IPS-18c (cell line): ENCODE measurements around the gene ASIC2.

ENCODE experiments used
- H3K4me3 ChIP-seq: 2 replicates; pipeline ENCODE4 v1.7.0; 2013; ENCODE audit warnings: low read depth, mild to moderate bottlenecking, low read length, moderate library complexity; ENCODE audit not compliant: insufficient read depth
- H3K9me3 ChIP-seq: one replicate; pipeline ENCODE4 v1.6.1; 2013; ENCODE audit warnings: mild to moderate bottlenecking, low read length, moderate library complexity; ENCODE audit not compliant: control insufficient read depth, insufficient read depth

Gene ASIC2

DNA sequence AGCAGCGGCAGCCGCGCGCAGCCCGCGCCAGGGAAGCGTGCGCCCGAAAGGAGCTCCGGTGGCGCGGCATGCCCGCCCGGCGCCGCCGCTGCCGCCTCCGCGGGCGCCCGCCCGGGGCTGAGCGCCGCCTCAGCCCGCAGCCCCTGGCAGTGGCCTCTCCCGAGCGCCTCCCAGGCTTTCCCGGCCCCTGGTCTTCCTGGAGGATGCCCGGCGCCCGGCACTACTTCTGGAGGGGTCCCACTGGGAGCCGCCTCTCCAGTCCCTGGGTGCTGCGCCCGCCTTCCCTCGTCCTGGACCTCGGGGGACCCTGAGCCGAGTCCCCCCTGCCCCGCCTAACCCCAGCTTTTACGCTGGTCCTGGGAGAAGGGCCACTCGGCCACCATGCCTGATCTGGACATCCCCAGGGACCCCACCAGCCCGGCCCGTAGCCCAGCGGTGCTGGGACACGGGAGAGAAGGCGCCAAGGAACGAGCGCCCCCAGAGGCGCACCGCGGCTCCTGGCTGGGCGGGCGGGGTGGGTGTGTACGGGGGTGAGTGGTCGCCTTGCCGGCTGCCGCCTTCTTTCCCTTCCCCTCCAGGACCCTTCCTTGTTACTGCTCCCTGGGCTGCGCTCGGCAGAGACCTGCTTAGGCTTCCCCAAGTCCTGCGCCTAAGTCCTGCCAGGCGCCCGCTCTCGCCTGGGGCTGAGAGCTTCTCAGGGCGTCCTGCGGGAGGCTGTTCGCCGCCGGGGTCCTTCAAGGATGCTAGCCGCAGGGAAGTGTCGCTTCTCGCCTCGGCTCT, 704 bp downstream of the ASIC2 start:
- Histone ChIP-seq H3K9me3 (no peaks in the 10 kb centered on the region), H3K4me3 (peak overlapping the region; percentile 63)

DNA sequence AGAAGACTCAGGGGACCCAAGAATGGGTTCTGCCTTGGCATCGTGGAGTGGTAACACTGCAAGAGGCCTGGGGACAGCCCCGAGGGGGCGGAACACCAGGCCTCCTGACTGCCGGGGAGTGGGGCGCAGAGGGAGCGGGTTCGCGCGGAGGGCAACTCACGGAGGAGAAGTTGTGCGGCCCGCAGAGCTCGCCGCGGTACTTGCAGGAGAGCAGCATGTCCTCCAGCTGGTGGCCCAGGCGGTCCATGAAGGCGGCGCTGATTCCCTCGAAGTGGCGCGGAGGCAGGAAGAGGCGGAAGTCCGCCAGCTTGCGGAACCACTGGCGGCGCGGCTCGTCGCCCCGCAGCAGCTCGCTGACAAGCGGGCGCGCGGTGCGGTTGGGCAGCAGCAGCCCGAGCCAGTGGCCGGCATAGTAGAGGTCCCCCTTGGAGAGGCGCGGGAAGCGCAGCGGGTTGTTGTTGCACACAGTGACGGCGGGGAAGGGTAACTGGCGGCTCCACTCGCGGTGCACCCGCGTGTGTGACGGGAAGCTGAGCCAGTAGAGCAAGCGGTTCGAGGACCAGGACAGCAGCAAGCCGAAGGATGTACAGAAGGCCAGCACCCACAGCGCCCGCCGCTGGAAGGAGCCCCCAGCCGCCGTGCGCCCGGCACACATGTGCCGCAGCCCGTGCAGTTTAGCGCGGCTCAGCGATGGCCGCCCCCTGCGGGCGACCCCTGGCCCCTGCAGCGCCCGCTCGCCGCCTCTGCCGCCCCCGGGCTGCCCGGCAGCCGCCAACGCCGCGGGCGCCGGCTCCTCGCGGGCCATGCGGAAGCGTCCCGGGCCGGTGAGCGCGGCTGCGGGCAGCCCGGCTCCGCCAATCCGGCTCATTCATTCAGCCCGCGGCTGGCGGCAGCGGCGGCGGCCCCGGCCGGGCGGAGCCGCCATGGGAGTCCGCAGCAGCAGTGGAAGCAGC, 1.6 kb downstream of the ASIC2 start:
- Histone ChIP-seq H3K9me3 (no peaks in the 10 kb centered on the region), H3K4me3 (peak overlapping the region; percentile 63)

DNA sequence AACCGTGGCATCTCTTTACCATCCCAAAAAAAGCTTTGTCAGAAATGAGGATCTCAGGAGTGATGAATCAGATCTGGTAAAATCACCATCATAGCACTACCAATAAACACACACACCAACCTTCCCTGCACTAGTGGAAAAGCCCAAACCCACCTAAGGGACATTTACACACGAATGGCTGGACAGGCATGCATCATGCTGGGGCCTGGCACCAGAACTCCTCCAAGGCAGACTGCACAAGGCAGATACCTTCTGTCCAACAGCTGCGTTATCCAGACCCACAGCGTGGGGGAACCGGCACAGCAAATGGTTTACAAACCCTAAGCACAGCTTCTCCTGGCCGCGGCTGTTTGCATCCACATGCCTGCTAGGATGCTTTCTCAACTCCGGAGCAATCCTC, 2.8 kb downstream of the ASIC2 start:
- no peak overlapping the region for H3K4me3 ChIP-seq
- no peaks in the 10 kb centered on the region for H3K9me3 ChIP-seq

DNA sequence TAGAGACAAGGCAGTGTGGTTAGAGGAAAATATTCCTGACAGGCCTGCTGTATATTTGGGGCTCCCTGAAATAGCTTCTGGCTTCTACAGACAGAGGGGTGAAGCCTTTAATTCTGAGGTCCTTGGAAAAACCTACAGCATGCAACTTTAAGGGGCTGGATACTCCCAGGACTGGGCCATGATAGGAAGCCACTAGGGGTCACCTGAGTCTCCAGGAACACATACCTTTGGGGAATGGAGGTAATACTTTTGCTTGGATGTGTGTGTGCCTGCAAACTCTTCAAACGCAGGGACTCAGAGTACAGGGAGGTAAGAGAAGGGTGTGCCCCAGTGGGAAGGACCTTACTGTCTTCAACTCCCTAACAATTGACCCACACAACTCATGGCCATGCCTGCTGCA, 4.1 kb downstream of the ASIC2 start:
- H3K9me3 ChIP-seq = peaks cover 1% of the 10 kb centered on the region
- no peak overlapping the region for H3K4me3 ChIP-seq

DNA sequence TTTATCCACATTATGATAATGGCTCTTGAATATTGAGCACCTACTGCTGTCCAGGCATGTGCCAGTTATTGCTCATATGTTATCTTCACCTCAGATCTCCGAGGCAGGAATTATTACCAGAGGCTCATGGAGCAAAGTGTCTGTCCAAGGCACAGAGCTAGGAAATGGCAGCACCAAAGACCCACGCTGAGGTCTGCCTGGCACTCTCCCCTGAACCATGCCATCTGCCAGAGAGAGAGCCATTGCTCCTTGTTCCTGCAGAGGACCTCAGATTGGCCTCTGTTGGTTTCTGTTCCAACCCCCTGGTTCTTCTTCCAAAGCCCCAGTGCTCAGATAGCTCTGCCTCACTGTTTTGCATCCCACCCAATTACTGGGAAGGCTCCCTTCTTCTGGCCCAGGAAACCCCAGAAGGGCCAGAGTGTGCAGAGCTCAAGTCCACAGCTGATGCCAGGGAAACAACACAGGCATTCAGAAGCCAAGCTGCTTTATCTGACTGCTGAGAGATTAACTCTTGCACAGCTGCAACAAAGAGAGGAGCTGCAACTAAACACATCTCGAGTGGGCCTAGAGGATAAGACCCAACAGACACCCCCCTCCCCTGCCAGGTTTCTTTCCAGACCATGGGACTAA, 5.9 kb downstream of the ASIC2 start:
- peaks cover 2% of the 10 kb centered on the region for H3K9me3 ChIP-seq
- no peak overlapping the region for H3K4me3 ChIP-seq

DNA sequence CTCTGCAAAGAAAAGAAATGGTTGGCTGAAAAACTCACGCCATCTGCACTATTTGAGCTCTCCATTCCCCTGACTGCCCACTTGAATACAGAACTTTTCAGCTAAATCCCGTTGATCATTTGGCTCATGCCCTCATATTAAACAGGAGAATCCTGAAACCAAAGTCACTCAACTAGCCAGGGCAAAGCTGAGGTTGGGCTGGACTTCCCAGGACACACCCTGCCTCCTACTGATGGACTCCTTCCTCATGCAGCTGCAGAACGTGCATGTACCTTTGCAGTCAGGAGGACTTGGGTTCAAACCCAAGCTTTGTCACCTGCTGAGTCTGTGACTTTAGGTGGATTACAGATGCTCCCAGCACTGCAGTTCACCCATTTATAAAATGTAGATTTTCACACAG, 7.7 kb downstream of the ASIC2 start:
- no peak overlapping the region for H3K4me3 ChIP-seq
- peaks cover 2% of the 10 kb centered on the region for H3K9me3 ChIP-seq

DNA sequence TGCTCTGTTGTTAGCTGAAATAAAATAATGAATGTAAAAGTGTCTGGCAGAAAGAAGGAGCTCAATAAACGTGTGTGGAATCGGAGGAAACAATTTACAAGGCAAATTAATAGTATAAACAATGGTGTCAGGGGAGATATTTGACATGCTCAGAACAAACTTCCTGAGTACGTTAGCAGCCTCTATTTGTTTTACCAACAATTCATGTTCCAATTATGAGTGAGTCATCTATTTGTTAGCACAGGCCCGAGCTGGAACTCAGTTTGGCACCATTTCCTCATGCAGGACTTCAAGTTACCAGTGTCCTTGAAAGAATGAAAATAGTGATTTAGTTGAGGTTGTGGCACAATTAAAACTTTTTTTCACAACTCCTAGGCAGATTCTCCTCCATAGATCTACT, 9.1 kb downstream of the ASIC2 start:
- Histone ChIP-seq H3K4me3 (no peak overlapping the region), H3K9me3 (peaks cover 2% of the 10 kb centered on the region)

DNA sequence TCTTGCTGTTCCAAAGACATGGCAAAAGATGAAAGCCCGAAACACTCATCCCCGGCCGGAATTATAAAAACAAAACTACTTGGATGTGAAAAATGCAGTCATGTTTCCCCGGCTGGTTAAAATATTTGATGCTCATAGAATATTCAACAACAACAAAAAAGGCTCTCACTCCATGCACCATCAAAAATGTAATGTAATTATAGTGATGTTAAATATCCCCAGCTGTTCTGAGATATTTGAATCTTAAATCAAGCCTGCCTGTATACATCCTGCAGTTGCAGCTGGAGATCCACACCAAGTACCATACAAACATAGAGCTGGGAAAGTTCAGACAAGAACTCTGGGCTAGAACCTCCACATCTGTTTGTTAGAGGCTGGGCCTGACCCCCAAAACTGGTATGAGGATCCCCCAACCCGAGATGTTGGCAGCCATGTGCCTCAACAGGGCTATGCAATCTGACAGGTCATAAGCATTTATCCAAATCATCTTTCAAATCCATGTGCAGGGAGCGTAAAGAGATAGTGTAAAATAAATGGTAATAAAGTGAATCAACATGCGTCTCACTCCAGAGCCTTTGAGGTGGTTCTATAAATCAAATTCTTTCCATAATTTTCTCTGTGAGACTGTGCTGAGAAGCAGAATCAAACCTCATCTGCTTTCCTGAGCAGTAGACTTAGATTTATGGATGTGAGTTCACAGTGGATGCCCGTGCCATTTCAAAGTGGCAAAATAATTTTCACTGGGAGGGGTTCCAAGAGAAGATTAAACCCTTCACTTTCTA, 12.7 kb downstream of the ASIC2 start:
- Histone ChIP-seq H3K4me3 (no peak overlapping the region), H3K9me3 (peaks cover 2% of the 10 kb centered on the region)

DNA sequence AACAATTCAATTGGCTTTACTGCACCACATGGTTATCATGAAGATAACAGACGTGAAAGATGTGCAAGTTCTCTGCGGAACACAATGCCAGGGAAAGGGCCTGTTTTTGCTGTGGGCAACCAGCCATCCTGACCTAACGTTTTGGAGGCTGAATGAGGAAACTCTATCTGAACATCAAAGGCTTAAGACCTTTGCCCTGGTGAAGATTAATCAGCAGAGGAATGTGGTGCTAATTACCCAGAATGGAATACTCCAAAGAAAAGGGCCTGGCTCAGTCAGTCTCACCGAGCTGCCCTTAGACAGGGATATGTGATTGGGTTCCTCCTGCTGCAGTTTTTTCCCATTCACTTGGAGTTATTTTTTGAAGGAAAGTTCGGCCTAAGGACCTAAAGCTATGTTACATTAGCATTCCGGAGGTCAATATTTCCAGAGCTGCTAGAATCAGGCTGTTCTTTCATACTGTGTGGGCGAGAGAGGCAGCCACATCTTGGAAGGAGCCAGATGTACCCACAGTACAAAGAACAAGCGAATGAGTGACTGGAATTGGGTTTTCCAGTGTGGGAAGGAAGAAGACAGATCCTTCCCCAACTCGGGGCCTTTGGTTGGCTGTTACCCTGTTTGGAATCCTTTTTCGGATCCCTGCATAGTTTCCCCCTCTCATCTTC, 15.5 kb downstream of the ASIC2 start:
- no peaks in the 10 kb centered on the region for H3K9me3 ChIP-seq
- H3K4me3 ChIP-seq = no peak overlapping the region

DNA sequence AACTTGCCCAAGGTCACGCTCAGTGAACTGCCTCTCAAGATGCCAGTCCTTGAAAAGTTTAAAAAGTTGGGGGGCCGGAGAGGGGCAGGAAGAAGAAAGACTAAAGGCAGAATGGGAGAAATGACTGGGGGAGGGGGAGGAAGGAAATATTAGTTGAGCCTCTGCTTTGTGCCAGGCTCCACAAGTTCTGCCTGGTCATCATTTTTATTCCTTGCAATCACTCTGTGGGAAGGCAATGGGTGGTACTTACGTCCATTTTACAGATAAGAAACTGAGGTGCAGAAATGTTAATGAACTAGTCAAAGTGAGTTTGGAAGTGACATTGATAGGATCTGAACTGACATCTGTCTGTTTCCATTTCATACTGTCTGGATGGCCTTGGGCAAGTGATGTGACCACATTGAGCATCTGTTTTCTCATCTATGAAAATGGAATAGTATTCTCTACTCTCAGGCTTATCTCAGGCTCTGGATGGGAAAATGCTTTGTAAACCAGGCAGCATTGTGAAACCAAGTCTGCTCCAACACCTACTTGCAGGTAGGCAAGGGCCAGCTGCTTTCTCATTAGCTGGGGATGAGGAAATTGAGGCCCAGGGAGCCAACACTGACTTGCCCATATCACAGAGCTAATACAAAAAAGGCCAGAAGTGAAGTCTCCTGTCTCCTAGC, 19.2 kb downstream of the ASIC2 start:
- Histone ChIP-seq H3K9me3 (no peaks in the 10 kb centered on the region), H3K4me3 (no peak overlapping the region)

DNA sequence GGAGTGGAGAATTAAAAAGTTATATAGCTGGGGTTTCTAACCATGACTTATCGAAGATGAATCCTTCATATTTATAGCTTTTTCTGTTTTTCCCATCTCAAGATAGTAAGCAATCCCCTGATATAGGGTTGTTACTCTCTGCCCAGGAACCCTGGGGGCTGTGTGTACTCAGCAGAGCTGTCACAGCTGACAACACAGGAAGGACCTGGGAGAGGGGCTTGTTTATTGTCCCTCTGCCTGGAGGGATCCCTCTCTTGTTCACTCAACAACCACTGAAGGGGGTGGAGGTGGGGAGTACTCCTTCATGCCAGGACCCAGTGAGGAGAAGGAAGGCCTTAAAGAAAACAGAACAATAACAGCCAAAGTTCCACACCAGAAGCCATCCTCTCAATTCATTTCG, 19.8 kb downstream of the ASIC2 start:
- Histone ChIP-seq H3K9me3 (no peaks in the 10 kb centered on the region), H3K4me3 (no peak overlapping the region)

DNA sequence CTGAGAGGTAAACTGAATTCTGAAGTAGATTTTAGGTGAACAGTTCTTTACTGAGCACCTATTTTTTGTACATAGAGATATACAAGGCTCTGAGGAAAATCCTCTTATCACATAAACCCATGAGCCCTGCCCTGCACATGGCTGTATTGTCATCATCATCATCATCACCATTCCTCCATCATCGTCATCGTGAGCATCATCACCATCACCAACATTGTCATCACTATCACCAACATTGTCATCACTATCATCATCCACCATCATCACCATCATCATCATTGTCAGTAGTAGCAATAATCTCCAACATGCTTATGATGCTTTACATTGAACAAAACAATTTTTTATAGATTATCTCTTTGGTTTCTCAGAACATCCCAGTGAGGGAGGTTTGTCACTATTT, 20.7 kb downstream of the ASIC2 start:
- no peak overlapping the region for H3K4me3 ChIP-seq
- H3K9me3 ChIP-seq = no peaks in the 10 kb centered on the region

DNA sequence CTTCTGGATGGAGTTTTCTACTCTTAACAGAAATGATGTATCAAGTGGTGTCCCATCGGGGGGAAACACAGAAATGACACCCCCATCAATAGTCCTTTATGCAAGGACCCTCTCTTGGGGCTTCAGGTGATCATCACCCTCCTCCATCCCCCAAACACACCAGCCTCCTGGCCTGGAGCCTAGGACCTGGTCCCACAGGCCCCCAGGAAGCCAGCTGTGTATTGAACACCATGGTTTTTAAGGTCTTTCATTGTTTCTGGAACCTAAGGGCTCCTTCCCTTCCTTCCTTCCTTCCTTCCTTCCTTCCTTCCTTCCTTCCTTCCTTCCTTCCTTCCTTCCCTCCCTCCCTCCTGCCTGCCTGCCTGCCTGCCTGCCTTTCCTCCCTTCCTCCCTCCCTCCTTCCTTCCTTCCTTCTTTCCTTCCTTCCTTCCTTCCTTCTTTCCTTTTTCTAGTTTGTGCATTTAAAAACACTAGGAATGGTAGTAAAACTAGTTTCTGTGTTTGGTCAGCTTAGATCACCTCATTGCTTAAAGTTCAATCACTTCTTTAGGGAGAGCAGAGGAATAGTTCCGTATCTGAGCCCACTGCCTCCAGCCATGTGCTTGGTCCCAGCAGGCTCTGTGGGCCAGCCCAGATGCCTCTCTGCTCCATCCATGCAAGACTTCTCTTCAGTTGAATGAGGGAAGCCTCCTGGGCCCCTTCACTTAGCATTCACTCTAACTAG, 23.6 kb downstream of the ASIC2 start:
- Histone ChIP-seq H3K9me3 (no peaks in the 10 kb centered on the region), H3K4me3 (no peak overlapping the region)

DNA sequence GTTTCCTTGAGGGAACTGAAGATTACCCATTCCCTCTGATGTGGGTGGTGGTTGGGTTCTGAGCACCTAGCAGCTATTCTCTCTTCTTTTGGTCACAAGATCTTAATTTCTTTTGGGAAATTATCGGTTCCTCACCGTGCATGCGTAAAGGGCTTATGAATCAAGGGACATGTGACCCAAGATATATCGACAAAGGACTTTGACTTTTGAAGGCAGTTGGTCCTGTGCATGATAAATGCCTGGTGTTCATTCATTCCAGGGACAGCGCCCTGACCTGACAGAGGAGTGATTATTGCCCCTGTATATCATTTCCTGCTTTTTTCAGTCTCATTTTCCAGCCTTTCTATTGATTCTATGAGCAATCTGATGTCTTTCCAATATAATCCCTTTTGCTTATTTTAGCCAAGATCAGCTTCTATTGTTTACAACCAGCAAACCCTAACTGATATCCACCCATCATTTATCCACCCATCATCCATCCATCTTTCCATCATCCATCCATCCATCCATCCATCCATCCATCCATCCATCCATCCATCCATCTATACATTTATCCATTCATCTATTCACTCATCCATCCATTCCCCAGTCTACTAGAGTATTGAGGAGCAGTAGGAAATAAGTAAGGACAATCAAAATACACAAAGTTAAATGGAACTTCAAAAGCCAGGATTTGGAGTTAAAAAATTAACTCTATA, 25.1 kb downstream of the ASIC2 start:
- H3K4me3 ChIP-seq = no peak overlapping the region
- no peaks in the 10 kb centered on the region for H3K9me3 ChIP-seq

DNA sequence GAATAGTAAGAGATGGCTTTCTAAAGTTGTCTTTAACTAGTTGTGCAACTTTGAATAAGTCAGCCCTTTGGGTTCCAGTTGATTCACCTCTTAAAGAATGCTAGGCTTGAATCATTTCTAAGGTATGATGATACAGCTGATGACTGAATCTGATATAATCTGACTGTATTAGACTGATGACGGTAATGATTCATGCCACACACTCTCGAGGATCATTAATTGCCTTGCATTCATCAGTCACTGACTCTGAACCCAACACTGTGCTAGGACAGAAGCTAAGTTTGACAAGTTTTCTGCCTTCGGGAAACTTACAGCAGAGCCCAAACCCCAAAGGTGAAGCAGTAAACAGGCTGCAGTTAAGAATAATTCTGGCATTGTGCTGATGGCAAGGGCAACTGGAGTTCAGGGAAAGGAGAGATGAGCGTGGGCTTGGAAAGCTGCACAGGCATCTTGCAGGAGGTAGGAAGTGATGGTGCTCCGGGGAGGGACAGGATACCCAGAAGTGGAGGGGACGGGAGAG, 25.8 kb downstream of the ASIC2 start:
- Histone ChIP-seq H3K4me3 (no peak overlapping the region), H3K9me3 (no peaks in the 10 kb centered on the region)
